ENCODE measurements around the gene SMIM20.

- TF ChIP-seq EZH2 (IDR thresholded peaks at IDR 0.05; ENCODE audit: insufficient read depth, poor library complexity, severe bottlenecking) (no peak), EZH2phosphoT487 (IDR thresholded peaks at IDR 0.05; ENCODE audit: insufficient read depth, low read depth) (no peak)
These were observed 41.7 kb downstream of the SMIM20 start for GRCh38 chr4:25955705-25956104.
